Stomach smooth muscle (tissue), 2 donors: Measurements from ENCODE around the gene EFEMP1.

Experiments
- H3K27ac ChIP-seq: one replicate; pipeline ENCODE4 v1.7.0; 2013; ENCODE audit warnings: mild to moderate bottlenecking, low read length, inconsistent platforms
- H3K27me3 ChIP-seq, 2 donors: one replicate each; pipeline ENCODE4 v1.7.0; 2013; ENCODE audit warnings: low read length in 2 of 2; ENCODE audit not compliant: insufficient read depth in 2 of 2, control insufficient read depth in 1 of 2
- H3K36me3 ChIP-seq, 2 donors: one replicate each; pipeline ENCODE4 v1.7.0; 2013; ENCODE audit warnings: low read length in 2 of 2; ENCODE audit not compliant: control insufficient read depth in 2 of 2, insufficient read depth in 2 of 2
- H3K4me1 ChIP-seq: one replicate; pipeline ENCODE4 v1.7.0; 2013; ENCODE audit warnings: low read length; ENCODE audit not compliant: control insufficient read depth, insufficient read depth
- H3K4me3 ChIP-seq, 2 donors: one replicate each; pipeline ENCODE4 v1.7.0; 2013; ENCODE audit warnings: low read length in 2 of 2
- H3K9ac ChIP-seq, 2 donors: one replicate each; pipeline ENCODE4 v1.7.0; 2013; ENCODE audit warnings: low read length in 2 of 2, mild to moderate bottlenecking in 1 of 2
- H3K9me3 ChIP-seq, 2 donors: one replicate each; pipeline ENCODE4 v1.7.0; 2013; ENCODE audit warnings: low read length in 2 of 2; ENCODE audit not compliant: control insufficient read depth in 2 of 2
- donor health status: healthy.
- donor health status: Pancreatic carcinoma.

EFEMP1 gene

DNA sequence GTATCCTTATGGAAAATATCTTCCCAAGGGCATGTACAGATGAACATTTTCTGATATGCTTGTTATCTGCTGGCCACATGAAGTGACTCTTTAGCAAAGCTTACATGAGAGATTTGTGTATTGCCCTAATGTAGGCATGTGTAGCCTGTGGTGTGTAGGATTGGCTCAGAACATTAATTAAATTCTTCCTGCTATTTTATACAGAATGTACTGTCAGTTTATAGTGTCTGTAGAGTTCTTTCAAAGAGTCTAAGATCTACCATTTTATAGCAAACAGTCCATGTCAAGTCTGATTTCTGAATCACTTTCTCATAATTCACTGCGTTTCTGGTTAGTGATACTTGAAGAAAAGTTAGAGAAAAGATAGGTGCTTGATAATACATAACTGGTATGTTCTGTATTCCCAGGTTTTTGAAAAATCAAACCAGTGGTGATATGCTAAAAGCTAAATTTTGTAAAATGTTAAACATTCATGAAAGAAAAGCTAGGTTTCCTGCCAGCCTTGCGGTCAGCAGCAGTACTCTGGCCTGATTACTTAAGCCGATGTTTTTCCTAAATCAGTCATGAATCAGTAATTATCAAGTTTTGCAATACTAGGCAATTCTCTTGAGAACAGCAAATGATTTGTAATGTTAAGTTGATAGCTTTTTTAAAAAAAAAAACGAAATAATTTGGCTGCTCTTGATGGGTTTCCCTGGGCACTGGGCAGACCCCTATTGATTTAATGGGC is 30.9 kb upstream of the EFEMP1 start:
- H3K4me1 ChIP-seq = no peaks in the 10 kb centered on the region
- peak overlapping the region in 1 of 2 donors; percentile 10 for H3K4me3 ChIP-seq
- H3K9ac ChIP-seq = no peak overlapping the region
- no peaks in the 10 kb centered on the region for H3K36me3 ChIP-seq
- H3K27ac ChIP-seq = peak overlapping the region; percentile 6
- H3K9me3 ChIP-seq = peaks cover 0 to 2% of the 10 kb centered on the region in 2 donors
- H3K27me3 ChIP-seq = no peaks in the 10 kb centered on the region

DNA sequence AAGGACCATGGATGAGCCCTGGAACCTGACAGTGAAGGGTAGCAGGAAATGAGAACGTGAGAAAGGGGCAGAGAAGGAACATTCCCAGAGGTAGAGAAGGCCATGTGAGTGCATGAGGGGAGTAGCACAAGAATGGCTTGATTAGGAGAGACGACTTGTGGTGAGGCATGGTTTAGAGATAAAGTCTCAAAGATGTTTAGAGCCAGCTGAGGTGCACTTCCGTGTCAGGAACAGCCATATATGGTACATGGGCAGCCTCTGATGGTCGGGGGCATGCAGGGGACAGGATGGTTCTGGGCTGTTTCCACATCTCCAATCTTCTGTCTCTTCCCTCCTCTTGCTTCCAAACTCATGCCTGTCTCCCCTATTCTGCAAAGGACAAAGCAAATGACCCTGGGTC is 28.8 kb upstream of the EFEMP1 start:
- peaks cover 0 to 2% of the 10 kb centered on the region in 2 donors for H3K9me3 ChIP-seq
- H3K4me3 ChIP-seq = peak overlapping the region in 1 of 2 donors; percentile 58
- H3K4me1 ChIP-seq = no peaks in the 10 kb centered on the region
- H3K27ac ChIP-seq = peak overlapping the region; percentile 50
- peak overlapping the region in 1 of 2 donors; percentile 55 for H3K9ac ChIP-seq
- no peaks in the 10 kb centered on the region for H3K36me3 ChIP-seq
- H3K27me3 ChIP-seq = no peaks in the 10 kb centered on the region

DNA sequence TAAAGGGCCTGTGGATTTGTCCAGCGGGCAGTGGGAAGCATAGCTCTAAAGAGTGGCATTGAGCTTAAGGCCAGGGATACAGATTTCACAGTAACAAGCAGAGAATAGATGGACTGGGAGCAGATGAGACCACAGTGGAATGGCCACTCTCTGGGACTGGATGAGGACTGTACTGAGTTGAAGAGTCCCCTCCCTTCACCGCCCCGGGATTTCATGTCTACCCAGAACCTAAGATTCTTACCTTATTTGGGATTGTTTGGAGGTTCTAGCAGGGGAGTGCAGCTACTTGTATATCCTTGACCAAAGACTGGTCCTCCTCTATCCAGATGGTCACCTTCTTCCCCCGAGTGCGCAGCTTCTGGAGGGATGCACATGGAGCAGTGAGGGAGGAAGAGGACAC is 28.0 kb upstream of the EFEMP1 start:
- H3K27me3 ChIP-seq = no peaks in the 10 kb centered on the region
- peak overlapping the region; percentile 16 to 58 for H3K4me3 ChIP-seq
- H3K4me1 ChIP-seq = no peaks in the 10 kb centered on the region

DNA sequence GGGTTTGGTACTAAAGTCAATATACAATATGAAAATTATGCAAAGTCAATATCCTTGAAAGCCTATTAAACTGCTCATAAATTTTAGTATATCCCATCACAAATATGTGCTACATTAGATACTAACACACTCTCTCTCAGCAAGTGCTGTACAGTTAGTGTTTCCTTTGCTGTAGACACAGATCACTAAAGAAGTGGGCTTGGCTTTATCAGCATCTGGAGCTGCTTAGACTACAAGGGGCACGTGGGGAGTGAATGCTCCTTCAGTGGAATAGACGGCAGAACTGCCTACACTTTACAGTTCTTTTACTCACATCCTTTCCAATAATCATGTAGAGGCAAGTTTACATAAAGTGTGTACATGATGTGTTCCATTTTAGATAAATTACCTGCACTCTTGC is 26.0 kb upstream of the EFEMP1 start:
- Histone ChIP-seq H3K9me3 (peaks cover 0 to 2% of the 10 kb centered on the region in 2 donors), H3K27me3 (no peaks in the 10 kb centered on the region), H3K4me3 (no peak overlapping the region), H3K4me1 (no peaks in the 10 kb centered on the region), H3K9ac (no peak overlapping the region), H3K36me3 (no peaks in the 10 kb centered on the region), H3K27ac (no peak overlapping the region)

More for the DNA sequence above, 28.0 kb upstream of the EFEMP1 start:
- Histone ChIP-seq H3K27ac (peak overlapping the region; percentile 50), H3K9ac (peak overlapping the region in 1 of 2 donors; percentile 55), H3K9me3 (peaks cover 0 to 2% of the 10 kb centered on the region in 2 donors), H3K36me3 (no peaks in the 10 kb centered on the region)

DNA sequence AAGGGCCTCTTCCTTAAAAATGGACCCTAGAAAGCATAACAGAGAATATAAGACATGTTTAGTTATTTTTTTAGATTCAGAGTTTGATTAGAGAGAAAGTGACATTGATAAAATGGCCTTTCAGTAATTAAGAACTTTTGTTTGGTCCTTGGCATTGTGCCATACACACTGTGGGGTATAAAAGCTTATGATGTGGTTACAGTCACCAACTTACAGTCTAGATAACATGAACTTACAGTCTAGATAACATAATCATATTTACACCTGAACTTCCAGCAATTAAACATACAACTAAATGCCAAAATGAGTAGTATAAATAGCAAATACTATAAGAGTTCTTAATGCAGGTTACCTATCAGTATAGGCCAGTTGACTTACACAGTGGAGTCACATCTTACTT is 25.6 kb upstream of the EFEMP1 start:
- Histone ChIP-seq H3K4me1 (no peaks in the 10 kb centered on the region), H3K27me3 (no peaks in the 10 kb centered on the region), H3K36me3 (no peaks in the 10 kb centered on the region), H3K9me3 (peaks cover 0 to 2% of the 10 kb centered on the region in 2 donors), H3K4me3 (no peak overlapping the region), H3K27ac (no peak overlapping the region), H3K9ac (no peak overlapping the region)

DNA sequence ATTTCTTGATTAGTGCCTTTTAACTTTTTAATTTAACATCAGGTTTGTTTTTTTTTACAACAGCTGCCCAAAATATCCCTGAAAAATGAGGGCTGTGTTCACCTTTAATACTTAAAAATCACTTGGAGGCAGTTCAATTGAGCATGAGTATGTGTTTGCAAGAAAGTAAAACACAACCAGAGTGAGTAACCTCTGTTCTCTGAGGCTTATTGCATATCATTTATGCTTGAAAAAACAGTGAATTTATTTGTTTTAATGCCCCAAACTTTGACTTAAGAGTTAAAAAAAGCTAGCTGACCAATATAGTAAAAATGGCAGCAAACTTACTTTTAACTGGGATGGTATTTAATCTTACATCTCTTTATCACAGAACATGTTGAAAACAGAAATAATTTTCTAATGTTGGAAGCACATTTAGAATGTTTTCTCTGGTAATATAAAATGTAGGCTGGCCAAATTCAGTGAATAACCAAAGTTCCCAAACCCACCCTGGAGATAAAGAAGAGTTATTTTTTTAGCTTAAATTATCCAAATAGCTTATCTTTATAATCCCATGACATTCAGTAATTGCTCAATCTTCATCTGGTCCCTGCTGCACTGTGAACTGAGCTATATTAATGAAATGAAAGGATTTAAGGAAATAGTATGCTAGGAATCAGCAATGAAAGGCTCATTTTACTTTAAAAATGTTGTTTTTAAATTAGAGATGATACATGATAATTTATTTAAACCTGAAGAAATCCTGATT is 24.8 kb upstream of the EFEMP1 start:
- H3K4me3 ChIP-seq = no peak overlapping the region
- no peak overlapping the region for H3K27ac ChIP-seq

DNA sequence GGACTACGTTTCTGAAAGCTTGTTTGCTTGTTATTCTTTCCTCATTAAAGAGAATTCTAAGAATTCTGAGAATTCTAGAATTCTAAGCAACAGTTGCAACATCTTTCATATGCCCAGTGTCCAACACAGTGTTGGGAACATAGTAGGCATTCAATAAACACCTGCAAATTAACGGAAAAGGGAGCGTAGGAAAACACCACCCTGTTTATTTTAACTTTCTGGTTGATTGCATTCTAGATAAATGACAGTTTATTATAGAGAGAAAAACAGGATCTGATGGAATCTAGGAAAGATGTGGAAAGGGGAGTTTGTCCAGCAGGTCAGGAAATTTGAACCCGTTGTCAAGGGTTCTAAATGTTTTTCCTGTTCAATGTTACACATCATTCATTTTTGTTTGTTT is 24.2 kb upstream of the EFEMP1 start:
- Histone ChIP-seq H3K27me3 (no peaks in the 10 kb centered on the region), H3K9ac (no peak overlapping the region), H3K4me1 (no peaks in the 10 kb centered on the region), H3K27ac (no peak overlapping the region), H3K4me3 (no peak overlapping the region), H3K36me3 (no peaks in the 10 kb centered on the region), H3K9me3 (peaks cover 0 to 2% of the 10 kb centered on the region in 2 donors)

More for the DNA sequence above, 24.8 kb upstream of the EFEMP1 start:
- no peaks in the 10 kb centered on the region for H3K27me3 ChIP-seq
- no peaks in the 10 kb centered on the region for H3K4me1 ChIP-seq
- H3K36me3 ChIP-seq = no peaks in the 10 kb centered on the region
- peaks cover 0 to 2% of the 10 kb centered on the region in 2 donors for H3K9me3 ChIP-seq
- no peak overlapping the region for H3K9ac ChIP-seq

DNA sequence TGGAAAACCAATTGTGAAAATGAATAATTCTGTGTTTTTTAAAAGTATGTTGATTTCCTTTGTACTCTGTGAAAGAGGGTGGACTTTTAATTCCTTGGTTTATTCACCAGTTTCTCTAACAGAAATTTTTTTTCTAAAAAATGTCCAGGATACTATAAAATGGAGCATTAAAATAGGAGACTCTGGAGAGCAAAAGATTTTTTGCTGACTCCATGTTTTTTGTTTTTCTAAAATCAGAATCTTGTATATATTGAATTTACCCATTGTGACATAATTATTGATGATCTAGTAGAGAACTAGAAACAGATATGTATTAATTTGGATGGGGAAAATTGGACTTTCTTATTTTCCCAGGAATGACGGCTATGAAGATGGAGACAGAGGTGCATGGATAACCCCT is 23.2 kb upstream of the EFEMP1 start:
- Histone ChIP-seq H3K36me3 (no peaks in the 10 kb centered on the region), H3K4me1 (no peaks in the 10 kb centered on the region), H3K9me3 (no peaks in the 10 kb centered on the region), H3K27me3 (no peaks in the 10 kb centered on the region), H3K27ac (no peak overlapping the region), H3K9ac (no peak overlapping the region), H3K4me3 (no peak overlapping the region)

DNA sequence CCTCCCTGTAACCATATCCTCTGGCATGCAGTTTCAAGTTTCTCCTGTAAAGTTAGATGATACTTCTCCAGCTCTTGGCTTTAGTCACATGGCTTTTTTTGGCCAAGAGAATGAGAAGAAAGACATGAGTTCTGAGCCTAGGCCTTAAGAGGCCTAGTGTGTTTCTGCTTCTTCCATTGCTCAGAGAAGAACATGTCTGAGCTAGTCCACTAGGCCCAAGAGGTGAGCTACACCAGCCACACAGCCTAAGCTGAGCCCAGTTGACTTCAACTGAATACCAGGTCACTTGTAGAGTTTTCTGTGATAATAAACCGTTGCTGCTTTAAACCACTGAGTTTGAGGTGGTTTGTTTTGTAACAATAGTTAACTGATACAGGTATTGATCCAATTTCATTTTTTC is 19.9 kb upstream of the EFEMP1 start:
- Histone ChIP-seq H3K27me3 (no peaks in the 10 kb centered on the region), H3K27ac (no peak overlapping the region), H3K36me3 (no peaks in the 10 kb centered on the region), H3K4me3 (no peak overlapping the region), H3K4me1 (no peaks in the 10 kb centered on the region), H3K9ac (no peak overlapping the region), H3K9me3 (no peaks in the 10 kb centered on the region)

DNA sequence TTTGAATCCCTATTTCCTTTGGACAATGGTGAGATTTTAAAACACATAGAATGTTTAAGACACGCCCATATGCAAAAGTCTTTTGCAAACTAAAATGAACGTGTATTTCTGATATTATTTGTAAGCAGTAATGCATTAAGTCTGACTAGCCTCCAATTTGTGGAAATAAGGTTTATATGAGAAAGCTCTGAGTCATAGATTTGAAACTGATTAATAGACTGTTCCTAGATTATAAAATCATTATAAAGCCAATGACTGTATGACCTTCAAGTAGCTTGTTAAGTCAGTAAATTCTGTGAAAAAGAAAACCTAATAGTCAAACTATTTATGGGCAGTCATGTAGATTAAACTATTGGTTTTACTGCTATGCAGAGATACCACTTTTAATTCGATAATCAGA is 12.8 kb upstream of the EFEMP1 start:
- Histone ChIP-seq H3K36me3 (no peaks in the 10 kb centered on the region), H3K9me3 (no peaks in the 10 kb centered on the region), H3K9ac (no peak overlapping the region), H3K4me1 (no peaks in the 10 kb centered on the region), H3K4me3 (no peak overlapping the region), H3K27ac (no peak overlapping the region), H3K27me3 (no peaks in the 10 kb centered on the region)

DNA sequence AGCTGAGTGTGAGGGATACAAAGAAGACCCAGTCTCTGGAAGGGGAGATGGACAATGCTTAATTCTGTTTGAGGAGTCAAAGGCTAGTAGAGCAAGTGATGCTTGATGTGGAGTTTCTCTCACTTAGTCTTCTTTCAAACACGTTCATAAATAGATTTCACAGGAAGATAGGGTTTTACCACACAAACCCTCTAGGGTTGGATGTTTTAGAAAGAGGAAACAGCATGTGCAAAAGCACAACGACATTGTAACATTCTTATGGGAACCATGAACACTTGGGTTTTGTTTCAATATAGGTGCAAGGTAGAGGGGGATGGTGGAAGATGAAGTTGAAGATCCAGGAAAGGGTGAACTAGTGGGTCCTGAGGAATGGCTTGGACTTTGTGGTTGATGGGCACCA is 10.8 kb upstream of the EFEMP1 start:
- H3K36me3 ChIP-seq = no peaks in the 10 kb centered on the region
- no peak overlapping the region for H3K4me3 ChIP-seq
- H3K9me3 ChIP-seq = no peaks in the 10 kb centered on the region
- H3K4me1 ChIP-seq = no peaks in the 10 kb centered on the region
- no peaks in the 10 kb centered on the region for H3K27me3 ChIP-seq
- H3K9ac ChIP-seq = no peak overlapping the region
- H3K27ac ChIP-seq = no peak overlapping the region
